NAMALWA (cell line): Measurements from ENCODE around the gene COPG1.
"Not testable (repeated sequence)": the region's sequence is repeated elsewhere in the genome, so short reads cannot be mapped to it uniquely, and the experiment has no call there.

Experiments
- DNase-seq: peaks from one replicate; pipeline ENCODE4 v3.0.0-alpha.2; 2015; ENCODE audit warnings: low spot score

Gene COPG1

GRCh38 chr3:129249284-129250065, at the start of gene COPG1:
COPG1 (plus strand) TSS chr3:129249606; CDS start chr3:129249710, 104 bp downstream.
- peak; percentile 94 for DNase-seq

GRCh38 chr3:129204473-129204872, 44.9 kb upstream of the COPG1 start:
- no peak for DNase-seq

GRCh38 chr3:129205109-129205832, 44.1 kb upstream of the COPG1 start:
- DNase-seq = no peak

GRCh38 chr3:129207479-129207878, 41.9 kb upstream of the COPG1 start:
- no peak for DNase-seq

GRCh38 chr3:129211345-129211744, 38.1 kb upstream of the COPG1 start:
- no peak for DNase-seq

- no peak for DNase-seq
Observed at GRCh38 chr3:129211772-129212171, 37.6 kb upstream of the COPG1 start.

- no peak for DNase-seq
Observed at GRCh38 chr3:129213238-129213637, 36.2 kb upstream of the COPG1 start.

GRCh38 chr3:129218742-129219141, 30.7 kb upstream of the COPG1 start:
- DNase-seq = no peak

GRCh38 chr3:129224387-129224786, 25.0 kb upstream of the COPG1 start:
- not testable (repeated sequence) for DNase-seq

- peak; percentile 31 for DNase-seq
Observed at GRCh38 chr3:129224984-129225393, 24.4 kb upstream of the COPG1 start.

GRCh38 chr3:129226374-129226773, 23.0 kb upstream of the COPG1 start:
- no peak for DNase-seq

- DNase-seq = no peak
Observed at GRCh38 chr3:129228891-129229585, 20.4 kb upstream of the COPG1 start.

- no peak for DNase-seq
Observed at GRCh38 chr3:129230311-129231019, 18.9 kb upstream of the COPG1 start.

GRCh38 chr3:129231331-129232119, 17.9 kb upstream of the COPG1 start:
- DNase-seq = no peak

- peak; percentile 93 for DNase-seq
Observed at GRCh38 chr3:129233538-129233937, 15.9 kb upstream of the COPG1 start.

GRCh38 chr3:129234441-129234840, 15.0 kb upstream of the COPG1 start:
- DNase-seq = no peak

- DNase-seq = no peak
Observed at GRCh38 chr3:129235344-129235917, 14.0 kb upstream of the COPG1 start.

- no peak for DNase-seq
Observed at GRCh38 chr3:129238945-129239705, 10.3 kb upstream of the COPG1 start.

GRCh38 chr3:129239991-129240390, 9.4 kb upstream of the COPG1 start:
- DNase-seq = no peak

- no peak for DNase-seq
Observed at GRCh38 chr3:129240436-129240835, 9.0 kb upstream of the COPG1 start.
